ENCODE measurements around the gene BANF2.

BANF2 gene

DNA sequence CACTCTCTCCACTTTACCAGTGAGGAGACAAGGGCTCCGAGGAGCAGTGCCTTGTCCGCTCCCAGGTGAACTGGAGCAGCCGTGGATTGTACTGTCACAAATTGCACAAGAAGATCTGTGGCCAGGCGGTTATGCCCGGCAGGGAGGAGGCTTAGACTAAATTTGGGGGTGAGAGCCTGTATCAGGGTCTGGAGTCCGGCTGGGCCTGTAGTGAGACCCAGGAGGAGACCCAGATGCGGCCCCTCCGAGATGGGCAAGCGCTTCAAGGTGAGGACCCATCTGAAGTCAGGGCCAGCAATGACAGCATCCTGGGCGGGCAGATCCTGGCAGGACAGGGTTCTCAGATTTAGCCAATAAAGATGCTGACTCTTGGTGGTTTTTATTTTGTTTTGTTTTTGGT, 27.6 kb downstream of the BANF2 start:
- DNase-seq (ENCODE audit: low read depth): no peak
- TF ChIP-seq, protein P1, sequence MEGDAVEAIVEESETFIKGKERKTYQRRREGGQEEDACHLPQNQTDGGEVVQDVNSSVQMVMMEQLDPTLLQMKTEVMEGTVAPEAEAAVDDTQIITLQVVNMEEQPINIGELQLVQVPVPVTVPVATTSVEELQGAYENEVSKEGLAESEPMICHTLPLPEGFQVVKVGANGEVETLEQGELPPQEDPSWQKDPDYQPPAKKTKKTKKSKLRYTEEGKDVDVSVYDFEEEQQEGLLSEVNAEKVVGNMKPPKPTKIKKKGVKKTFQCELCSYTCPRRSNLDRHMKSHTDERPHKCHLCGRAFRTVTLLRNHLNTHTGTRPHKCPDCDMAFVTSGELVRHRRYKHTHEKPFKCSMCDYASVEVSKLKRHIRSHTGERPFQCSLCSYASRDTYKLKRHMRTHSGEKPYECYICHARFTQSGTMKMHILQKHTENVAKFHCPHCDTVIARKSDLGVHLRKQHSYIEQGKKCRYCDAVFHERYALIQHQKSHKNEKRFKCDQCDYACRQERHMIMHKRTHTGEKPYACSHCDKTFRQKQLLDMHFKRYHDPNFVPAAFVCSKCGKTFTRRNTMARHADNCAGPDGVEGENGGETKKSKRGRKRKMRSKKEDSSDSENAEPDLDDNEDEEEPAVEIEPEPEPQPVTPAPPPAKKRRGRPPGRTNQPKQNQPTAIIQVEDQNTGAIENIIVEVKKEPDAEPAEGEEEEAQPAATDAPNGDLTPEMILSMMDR (conservative IDR thresholded peaks at IDR 0.05; ENCODE audit: low read length): no peak
- H3K4me3 ChIP-seq (ENCODE audit: low read length): no peak overlapping the region

DNA sequence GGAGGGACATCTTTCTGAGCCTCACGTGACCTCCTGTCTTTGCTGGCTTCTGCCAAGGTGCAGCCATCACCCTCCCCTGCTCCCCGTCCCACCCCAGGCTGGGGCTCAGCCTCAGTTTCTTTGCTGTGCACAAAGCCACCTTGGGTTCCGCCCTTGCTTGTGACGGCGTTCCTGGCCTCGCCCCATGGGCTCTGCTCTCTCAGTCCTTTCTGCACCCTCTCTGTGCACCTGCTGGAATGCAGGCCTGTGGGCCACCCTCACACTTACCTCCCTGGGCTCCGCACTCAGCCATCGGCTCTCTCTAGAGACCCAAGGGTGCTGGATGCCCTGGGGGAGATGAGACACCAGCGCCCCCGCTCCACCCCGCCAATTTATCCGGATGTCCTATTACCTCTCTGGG, 28.3 kb downstream of the BANF2 start:
- H3K4me3 ChIP-seq (ENCODE audit: low read length): no peak overlapping the region
- TF ChIP-seq, protein P1 (conservative IDR thresholded peaks at IDR 0.05; ENCODE audit: low read length): no peak
- no peak for DNase-seq (ENCODE audit: low read depth)

DNA sequence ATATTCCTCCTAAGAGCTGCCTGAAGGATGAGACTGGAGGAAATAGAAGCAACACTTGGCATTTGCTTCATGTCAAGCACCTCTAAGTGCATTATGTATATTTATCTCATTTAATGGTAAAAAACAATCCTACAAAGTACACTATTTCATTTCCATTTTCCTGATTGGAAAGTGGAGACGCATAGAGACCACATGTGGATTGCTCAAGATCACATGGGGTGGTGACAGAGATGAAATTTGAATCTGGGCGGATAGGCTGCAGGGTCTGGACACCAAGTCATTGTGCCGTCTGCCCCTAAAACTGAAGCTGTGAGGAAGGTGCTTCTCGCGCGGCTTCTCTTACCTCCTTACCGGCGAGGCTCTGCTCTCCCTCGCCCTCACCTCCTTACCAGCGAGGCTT, 30.3 kb downstream of the BANF2 start:
- TF ChIP-seq, protein P1 (conservative IDR thresholded peaks at IDR 0.05; ENCODE audit: low read length): no peak
- DNase-seq (ENCODE audit: low read depth): no peak
- no peak overlapping the region for H3K4me3 ChIP-seq (ENCODE audit: low read length)

DNA sequence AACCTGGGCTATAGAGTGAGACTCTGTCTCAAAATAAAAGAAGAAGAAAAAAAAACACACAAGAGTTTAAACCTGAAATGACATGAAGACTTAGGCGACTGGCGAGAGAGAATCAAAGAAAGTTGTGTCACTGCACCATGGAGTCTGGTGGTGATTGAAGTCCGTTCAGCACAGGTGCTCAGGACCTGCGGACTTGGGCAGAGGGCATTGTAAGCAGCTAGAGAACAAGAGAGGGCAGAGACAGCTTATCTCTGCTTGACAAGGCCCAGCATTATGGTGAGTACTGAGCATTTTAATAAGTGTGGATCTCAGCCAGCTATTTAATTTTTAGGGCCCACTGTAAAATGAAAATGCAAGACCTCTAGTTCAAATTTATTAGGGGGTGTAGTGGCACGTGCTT, 31.5 kb downstream of the BANF2 start:
- no peak overlapping the region for H3K4me3 ChIP-seq (ENCODE audit: low read length)
- TF ChIP-seq, protein P1 (conservative IDR thresholded peaks at IDR 0.05; ENCODE audit: low read length): no peak
- no peak for DNase-seq (ENCODE audit: low read depth)

DNA sequence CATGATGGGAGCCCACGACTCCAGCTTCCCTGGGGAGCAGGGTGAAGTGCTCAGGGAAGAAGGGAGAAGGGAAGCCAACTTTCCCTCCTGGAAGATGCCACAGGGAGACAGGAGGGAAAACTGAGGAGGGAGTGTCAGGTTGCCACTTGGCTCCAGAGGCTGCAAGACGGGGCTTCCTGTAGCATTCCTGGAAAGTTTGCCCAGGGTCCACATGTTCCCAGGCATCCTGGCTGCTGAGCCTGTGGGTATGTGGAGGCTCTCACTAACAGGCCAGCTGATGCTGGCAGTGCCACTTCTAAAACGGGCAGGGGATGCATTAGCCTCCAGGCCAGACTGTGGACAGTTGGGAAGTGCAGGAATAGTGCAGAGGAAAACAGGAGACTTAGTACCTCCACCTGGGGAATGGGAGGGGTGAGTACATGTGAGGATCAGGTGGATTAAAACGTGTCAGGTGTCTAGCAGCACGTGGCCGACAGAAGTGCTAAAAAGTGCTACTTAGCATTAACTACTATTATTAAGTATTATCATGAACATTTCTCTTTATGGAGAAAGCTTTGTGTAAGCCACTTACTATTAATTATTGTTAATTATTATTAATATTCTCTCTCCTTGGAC, 33.2 kb downstream of the BANF2 start:
- no peak overlapping the region for H3K4me3 ChIP-seq (ENCODE audit: low read length)
- TF ChIP-seq, protein P1 (conservative IDR thresholded peaks at IDR 0.05; ENCODE audit: low read length): no peak
- no peak for DNase-seq (ENCODE audit: low read depth)

DNA sequence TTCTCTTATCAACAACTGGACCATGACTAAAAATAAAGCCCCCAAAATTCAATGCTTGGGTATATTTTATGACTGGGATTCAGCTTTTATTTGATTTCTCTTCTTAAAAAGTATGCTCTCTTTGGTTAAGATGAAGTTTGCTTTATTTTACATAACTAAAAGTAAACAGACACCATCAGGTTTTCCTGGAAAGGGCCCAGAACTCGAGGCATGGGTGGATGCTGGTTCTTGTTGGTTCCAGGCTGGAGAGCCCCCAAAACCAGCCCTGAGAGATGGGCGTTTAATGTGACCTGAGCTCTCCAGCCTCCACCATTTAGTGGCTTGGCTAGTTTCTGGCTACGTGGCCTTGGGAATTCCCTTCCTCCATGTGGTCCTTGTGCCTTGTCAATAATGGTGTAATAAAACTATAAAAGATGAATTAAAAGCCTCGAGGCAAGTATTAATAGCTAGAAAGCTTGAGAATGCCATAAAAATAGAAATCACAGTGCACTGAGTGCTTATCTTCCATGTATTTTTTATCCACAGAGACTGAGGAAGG, 34.1 kb downstream of the BANF2 start:
- TF ChIP-seq, protein P1 (conservative IDR thresholded peaks at IDR 0.05; ENCODE audit: low read length): no peak
- DNase-seq (ENCODE audit: low read depth): no peak
- no peak overlapping the region for H3K4me3 ChIP-seq (ENCODE audit: low read length)

DNA sequence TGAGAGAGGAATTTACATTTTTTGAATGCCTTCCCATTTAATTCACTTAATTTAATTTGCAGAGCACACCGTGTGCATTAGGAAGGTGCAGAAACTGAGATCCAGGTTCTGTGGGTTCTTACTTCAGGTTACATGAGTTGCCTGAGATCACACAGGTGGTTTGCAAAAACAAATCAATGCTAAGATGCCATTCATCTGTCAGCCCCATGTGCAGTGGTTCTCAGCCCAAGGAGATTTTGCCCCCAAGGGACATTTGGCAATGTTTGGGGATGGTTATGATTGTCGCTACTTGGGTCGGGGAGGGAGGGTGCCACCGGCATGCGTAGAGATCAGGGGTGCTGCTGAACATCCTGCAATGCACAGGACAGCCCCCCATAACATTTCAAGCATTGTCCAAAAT, 34.6 kb downstream of the BANF2 start:
- no peak overlapping the region for H3K4me3 ChIP-seq (ENCODE audit: low read length)

More for the DNA sequence above, 34.6 kb downstream of the BANF2 start:
- no peak for DNase-seq (ENCODE audit: low read depth)
- TF ChIP-seq, protein P1 (conservative IDR thresholded peaks at IDR 0.05; ENCODE audit: low read length): no peak

All from AG10803 (cell line).